OCI-LY1 (cell line): ENCODE measurements around the gene AGBL3.

Experiments
- H2AFZ ChIP-seq: fragments of 200-600 bp; sonication (generic), shearing (Covaris generic); 2 replicates; pipeline ENCODE4 v1.6.0; 2014; ENCODE audit warnings: antibody characterized with exemption, mild to moderate bottlenecking, low read length
- H3F3A ChIP-seq: fragments of 200-600 bp; sonication (generic), shearing (Covaris generic); 2 replicates; pipeline ENCODE4 v1.6.0; 2014; ENCODE audit warnings: mild to moderate bottlenecking, antibody characterized with exemption, low read length, moderate library complexity; ENCODE audit not compliant: insufficient read depth
- H3K27ac ChIP-seq: fragments of 200-600 bp; sonication (generic); 2 replicates; pipeline ENCODE4 v1.5.1; 2014; ENCODE audit warnings: low read length, mixed run types, mild to moderate bottlenecking, low read depth; ENCODE audit not compliant: poor library complexity, severe bottlenecking
- H3K27me3 ChIP-seq: fragments of 200-600 bp; sonication (generic); 2 replicates; pipeline ENCODE4 v1.6.0; 2014; ENCODE audit warnings: antibody characterized with exemption, mild to moderate bottlenecking, low read length, moderate library complexity; ENCODE audit not compliant: insufficient read depth
- H3K36me3 ChIP-seq: fragments of 200-600 bp; sonication (generic); 2 replicates; pipeline ENCODE4 v1.6.1; 2014; ENCODE audit warnings: mild to moderate bottlenecking, antibody characterized with exemption, low read length, moderate library complexity, mixed read lengths; ENCODE audit not compliant: insufficient read depth
- H3K4me1 ChIP-seq: fragments of 200-600 bp; sonication (generic); 2 replicates; pipeline ENCODE4 v1.5.1; 2014; ENCODE audit warnings: mild to moderate bottlenecking, low read length, moderate library complexity; ENCODE audit not compliant: insufficient read depth, severe bottlenecking
- H3K4me2 ChIP-seq: fragments of 200-600 bp; sonication (generic), shearing (Covaris generic); 2 replicates; pipeline ENCODE4 v1.6.1; 2014; ENCODE audit warnings: low read length
- H3K4me3 ChIP-seq: fragments of 200-600 bp; sonication (generic); 2 replicates; pipeline ENCODE4 v1.5.1; 2014; ENCODE audit warnings: low read length, low read depth, mild to moderate bottlenecking, mixed read lengths; ENCODE audit not compliant: poor library complexity, severe bottlenecking
- H3K79me2 ChIP-seq: fragments of 200-600 bp; shearing (Covaris generic); 2 replicates; pipeline ENCODE4 v1.6.1; 2016; ENCODE audit warnings: mixed run types, low read length, mixed read lengths; ENCODE audit not compliant: insufficient read depth
- H3K9ac ChIP-seq: fragments of 200-600 bp; sonication (generic), shearing (Covaris generic); 2 replicates; pipeline ENCODE4 v1.6.1; 2014; ENCODE audit warnings: mild to moderate bottlenecking, low read length, mixed read lengths
- H3K9me2 ChIP-seq: fragments of 200-600 bp; sonication (generic), shearing (Covaris generic); 2 replicates; pipeline ENCODE4 v1.6.1; 2014; ENCODE audit warnings: low read depth, mild to moderate bottlenecking, low read length, mixed read lengths
- H3K9me3 ChIP-seq: fragments of 200-600 bp; shearing (Covaris generic); 2 replicates; pipeline ENCODE4 v1.6.1; 2014; ENCODE audit warnings: low read length, mixed read lengths
- H4K20me1 ChIP-seq: fragments of 200-600 bp; sonication (generic), shearing (Covaris generic); 2 replicates; pipeline ENCODE4 v1.6.0; 2016; ENCODE audit warnings: mild to moderate bottlenecking, low read length; ENCODE audit not compliant: insufficient read depth
- EZH2 ChIP-seq: fragments of 200-600 bp; sonication (generic), shearing (Covaris generic); IDR thresholded peaks from 2 replicates; pipeline ENCODE4 v1.8.0; 2017; ENCODE audit warnings: borderline replicate concordance, mixed run types, mild to moderate bottlenecking, antibody characterized with exemption, low read length, moderate library complexity, mixed read lengths
- TF ChIP-seq, protein P1 (sequence below): fragments of 200-600 bp; sonication (generic), shearing (Covaris generic); IDR thresholded peaks from 2 replicates; pipeline ENCODE4 v1.5.1; 2017; ENCODE audit warnings: mild to moderate bottlenecking, antibody characterized with exemption, low read length, moderate library complexity, mixed read lengths

AGBL3 gene

DNA sequence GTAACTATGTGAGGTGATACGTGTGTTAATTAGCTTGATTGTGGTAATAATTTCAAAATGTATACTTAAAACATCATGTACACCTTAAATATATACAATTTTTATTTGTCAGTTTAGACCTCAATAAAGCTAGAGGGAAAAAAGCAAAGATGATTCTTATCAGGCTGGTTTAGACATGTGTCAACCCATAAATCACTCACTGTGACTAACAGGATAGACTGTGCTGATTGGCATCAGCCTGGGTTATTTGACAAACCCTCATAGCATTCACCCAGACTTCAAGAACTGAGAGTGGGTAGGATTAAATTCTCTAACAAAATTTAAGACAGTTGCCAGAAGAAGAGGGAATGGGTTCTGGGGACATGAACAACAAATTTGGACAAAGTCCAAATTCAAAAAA is 87.8 kb downstream of the AGBL3 start:
- Histone ChIP-seq H3K27ac (no peak overlapping the region), H3K4me2 (no peak overlapping the region), H4K20me1 (no peaks in the 10 kb centered on the region), H3K36me3 (no peaks in the 10 kb centered on the region), H2AFZ (no peak overlapping the region), H3K4me1 (no peaks in the 10 kb centered on the region), H3K9me2 (no peaks in the 10 kb centered on the region), H3K9me3 (no peaks in the 10 kb centered on the region), H3F3A (no peaks in the 10 kb centered on the region), H3K79me2 (no peaks in the 10 kb centered on the region), H3K27me3 (no peaks in the 10 kb centered on the region), H3K9ac (no peak overlapping the region), H3K4me3 (no peak overlapping the region)
- TF ChIP-seq, protein P1, sequence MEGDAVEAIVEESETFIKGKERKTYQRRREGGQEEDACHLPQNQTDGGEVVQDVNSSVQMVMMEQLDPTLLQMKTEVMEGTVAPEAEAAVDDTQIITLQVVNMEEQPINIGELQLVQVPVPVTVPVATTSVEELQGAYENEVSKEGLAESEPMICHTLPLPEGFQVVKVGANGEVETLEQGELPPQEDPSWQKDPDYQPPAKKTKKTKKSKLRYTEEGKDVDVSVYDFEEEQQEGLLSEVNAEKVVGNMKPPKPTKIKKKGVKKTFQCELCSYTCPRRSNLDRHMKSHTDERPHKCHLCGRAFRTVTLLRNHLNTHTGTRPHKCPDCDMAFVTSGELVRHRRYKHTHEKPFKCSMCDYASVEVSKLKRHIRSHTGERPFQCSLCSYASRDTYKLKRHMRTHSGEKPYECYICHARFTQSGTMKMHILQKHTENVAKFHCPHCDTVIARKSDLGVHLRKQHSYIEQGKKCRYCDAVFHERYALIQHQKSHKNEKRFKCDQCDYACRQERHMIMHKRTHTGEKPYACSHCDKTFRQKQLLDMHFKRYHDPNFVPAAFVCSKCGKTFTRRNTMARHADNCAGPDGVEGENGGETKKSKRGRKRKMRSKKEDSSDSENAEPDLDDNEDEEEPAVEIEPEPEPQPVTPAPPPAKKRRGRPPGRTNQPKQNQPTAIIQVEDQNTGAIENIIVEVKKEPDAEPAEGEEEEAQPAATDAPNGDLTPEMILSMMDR = no peak
- TF ChIP-seq EZH2 = no peak

DNA sequence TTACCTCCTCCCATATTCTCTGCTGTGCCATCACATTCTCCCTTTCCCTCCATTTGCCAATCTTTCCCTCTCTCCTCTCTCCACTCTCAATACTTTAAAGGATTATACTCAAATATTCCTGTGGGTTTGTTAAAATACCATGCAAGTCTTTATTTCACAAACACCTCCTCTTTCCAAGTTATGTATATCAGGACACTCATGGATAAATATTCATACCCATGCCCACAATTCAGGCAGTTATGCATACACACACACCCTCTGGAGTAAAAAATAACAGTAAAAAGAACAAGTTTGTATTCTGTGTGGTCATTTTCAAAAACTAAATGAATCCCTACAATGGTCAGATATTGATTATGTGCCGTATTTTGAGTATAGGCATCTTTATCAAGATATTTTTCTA is 88.2 kb downstream of the AGBL3 start:
- H3K79me2 ChIP-seq = no peaks in the 10 kb centered on the region
- no peak overlapping the region for H3K4me3 ChIP-seq
- no peaks in the 10 kb centered on the region for H3F3A ChIP-seq
- H3K27ac ChIP-seq = no peak overlapping the region
- H3K9ac ChIP-seq = no peak overlapping the region
- TF ChIP-seq EZH2 = no peak
- TF ChIP-seq, protein P1 = no peak
- no peak overlapping the region for H2AFZ ChIP-seq
- H3K27me3 ChIP-seq = no peaks in the 10 kb centered on the region
- no peak overlapping the region for H3K4me2 ChIP-seq
- H3K36me3 ChIP-seq = no peaks in the 10 kb centered on the region
- no peaks in the 10 kb centered on the region for H3K9me2 ChIP-seq
- no peaks in the 10 kb centered on the region for H4K20me1 ChIP-seq
- no peaks in the 10 kb centered on the region for H3K4me1 ChIP-seq
- no peaks in the 10 kb centered on the region for H3K9me3 ChIP-seq

DNA sequence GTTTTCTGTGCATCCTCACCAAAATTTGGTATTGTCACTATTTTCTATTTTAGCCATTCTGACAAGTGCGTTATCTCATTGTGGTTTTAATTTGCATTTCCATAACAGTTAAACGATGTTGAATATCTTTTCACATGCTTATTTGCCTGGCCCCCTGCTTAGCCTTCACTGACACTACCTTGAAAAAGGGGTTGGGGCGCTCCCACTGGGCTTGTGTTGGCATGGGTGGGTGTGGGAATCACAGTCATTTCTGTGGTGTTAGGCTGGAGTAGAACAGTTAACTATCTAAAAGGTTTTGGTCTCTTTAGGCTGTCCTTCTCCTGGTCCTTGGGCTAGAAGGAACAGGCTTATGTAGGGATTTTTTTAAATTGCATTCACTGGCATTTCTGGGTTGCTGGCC is 89.4 kb downstream of the AGBL3 start:
- H3K9me3 ChIP-seq = no peaks in the 10 kb centered on the region
- no peak for TF ChIP-seq EZH2
- TF ChIP-seq, protein P1 = no peak
- no peak overlapping the region for H3K9ac ChIP-seq
- H3F3A ChIP-seq = no peaks in the 10 kb centered on the region
- no peaks in the 10 kb centered on the region for H3K27me3 ChIP-seq
- H3K27ac ChIP-seq = no peak overlapping the region
- H3K4me1 ChIP-seq = no peaks in the 10 kb centered on the region
- H3K9me2 ChIP-seq = no peaks in the 10 kb centered on the region
- no peaks in the 10 kb centered on the region for H4K20me1 ChIP-seq
- no peak overlapping the region for H2AFZ ChIP-seq
- H3K4me2 ChIP-seq = no peak overlapping the region
- H3K36me3 ChIP-seq = no peaks in the 10 kb centered on the region
- no peak overlapping the region for H3K4me3 ChIP-seq
- H3K79me2 ChIP-seq = no peaks in the 10 kb centered on the region
